ENCODE results near the gene MINDY3.
A peak's percentile ranks its signal among the peaks of the same experiment; 100 is the strongest.
"Not testable (repeated sequence)": the region's sequence is repeated elsewhere in the genome, so short reads cannot be mapped to it uniquely, and the experiment has no call there.

Gene MINDY3

DNA sequence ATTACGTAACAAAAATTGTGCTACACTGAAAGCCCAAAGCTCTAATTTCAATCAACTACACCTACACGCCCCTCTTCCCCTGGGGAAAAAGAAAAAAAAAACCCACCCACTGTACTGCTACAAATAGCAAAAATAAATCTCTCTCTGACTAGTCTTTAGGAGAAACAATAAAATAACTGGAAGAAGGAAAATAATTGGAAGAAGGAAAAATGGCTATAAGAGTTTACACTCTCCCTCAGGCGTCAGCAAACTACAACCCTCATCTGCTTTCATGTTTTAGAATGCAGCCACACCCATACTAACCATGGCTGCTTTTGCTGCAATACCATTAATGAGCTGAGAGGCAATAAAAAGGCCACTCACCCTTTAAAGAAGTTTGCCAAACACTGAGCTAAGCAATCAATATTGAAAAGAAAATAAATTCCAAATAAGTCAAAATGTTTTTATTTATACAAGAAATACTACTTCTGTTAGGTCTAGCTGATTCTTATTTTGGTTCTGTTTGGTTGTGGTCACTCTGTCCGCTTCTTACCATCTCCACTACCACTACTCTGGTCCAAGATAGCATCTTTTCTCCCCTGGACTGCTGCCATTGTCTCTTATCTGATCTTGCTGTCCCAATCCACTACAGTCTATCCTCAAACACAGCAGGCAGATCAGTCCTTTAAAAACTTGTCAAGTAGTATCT lies 3.8 kb downstream of the MINDY3 start:
- DNase-seq (ENCODE audit: low spot score), result peak; percentile 70

DNA sequence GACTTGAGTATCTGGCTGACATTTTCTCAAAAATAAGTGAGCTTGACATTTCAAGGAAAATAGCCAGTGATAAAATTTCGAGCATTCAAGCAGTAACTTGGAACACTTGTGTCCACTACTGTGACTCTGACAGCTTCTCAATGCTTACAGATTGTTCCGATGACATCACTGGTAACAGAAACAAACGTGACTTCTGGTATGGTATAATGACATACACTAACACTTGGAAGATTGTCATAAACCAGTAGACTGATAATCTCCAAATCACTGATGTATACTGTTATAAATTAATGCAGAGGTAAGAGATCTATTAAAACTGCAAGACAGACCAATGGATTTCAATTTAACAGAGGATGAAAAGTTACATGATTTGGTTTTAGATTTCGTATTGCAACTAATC lies 6.5 kb downstream of the MINDY3 start:
- no peak for DNase-seq (ENCODE audit: low spot score)

DNA sequence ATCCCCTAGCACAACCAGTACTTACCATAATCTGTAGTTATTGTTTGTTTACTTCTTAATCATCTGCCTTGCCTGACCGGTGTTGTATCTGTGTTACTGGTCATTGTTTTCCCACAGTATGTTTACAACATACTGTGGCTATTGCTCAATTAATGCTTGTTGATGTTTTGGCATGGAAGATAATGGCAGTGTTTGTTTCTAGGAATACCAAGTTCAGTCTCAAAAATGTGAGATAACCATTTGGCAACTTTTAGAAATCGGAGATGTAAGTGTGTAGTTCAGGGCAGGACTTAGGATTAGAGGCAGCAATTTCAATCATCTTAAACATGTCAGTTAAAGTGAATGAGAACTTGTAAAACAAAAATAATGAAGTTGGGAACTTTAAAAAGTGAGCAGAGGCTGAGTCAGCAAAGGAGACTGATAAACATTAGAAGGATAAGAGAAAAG lies 8.2 kb downstream of the MINDY3 start:
- DNase-seq (ENCODE audit: low spot score), result peak; percentile 47

DNA sequence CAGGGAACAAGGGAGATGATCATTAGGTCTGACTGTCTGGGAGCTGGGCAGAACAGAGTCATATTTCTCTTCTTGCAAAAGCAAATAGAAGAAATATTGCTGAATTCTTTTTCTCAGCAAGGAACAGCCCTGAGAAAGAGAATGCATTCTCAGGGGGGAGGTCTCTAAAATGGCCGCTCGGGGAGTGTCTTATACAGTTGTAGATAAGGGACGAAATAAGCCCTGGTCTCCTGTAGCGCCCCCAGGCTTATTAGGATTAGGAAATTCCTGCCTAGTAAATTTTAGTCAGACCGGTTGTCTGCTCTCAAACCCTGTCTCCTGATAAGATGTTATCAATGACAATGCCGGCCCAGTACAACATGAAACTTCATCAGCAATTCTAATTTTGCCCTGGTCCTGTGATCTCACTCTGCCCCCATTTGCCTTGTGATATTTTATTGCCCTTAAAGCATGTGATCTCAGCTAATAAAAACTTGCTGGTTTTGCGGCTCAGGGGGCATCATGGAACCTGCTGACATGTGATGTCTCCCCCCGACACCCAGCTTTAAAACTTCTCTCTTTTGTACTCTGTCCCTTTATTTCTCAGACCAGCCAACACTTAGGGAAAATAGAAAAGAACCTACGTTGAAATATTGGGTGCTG lies 9.8 kb downstream of the MINDY3 start:
- DNase-seq (ENCODE audit: low spot score), result not testable (repeated sequence)

DNA sequence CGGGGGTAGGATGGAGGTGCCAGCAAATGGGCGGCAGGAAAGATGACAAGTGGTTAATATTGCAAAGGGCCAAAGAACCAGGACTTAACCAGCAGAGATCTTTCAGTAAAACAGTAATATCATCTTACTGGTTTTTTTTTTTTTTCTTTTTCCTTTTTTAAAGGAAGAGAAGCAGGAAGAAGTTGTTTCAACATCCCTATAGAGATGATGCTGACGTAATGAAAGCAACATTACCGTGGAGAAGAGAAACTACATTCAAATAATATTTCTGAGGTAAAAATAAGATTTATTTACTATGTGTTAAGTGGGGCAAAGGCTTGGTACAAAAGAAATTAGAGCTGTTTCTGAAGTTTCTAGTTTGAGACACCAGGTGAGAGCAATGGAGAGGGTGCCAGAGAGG lies 11.0 kb downstream of the MINDY3 start:
- DNase-seq (ENCODE audit: low spot score), result no peak

DNA sequence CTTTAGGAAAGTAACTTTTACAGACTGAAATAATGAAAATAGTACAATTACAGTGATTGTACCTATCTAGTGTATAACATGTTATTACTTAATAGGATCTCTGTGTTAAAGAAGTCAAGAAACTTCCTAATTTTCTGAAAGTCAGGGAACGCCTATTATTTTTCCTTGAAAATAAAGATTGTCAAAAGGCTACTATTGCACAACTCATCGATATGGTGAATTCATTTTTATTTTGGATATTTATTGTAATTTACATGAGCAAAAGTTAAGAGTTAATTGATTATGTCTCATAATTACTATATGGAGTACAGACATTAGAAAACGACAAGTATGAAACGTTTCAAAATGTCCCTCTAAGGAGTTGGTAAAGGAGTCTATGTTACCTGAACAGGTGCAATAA lies 12.8 kb downstream of the MINDY3 start:
- no peak for DNase-seq (ENCODE audit: low spot score)

DNA sequence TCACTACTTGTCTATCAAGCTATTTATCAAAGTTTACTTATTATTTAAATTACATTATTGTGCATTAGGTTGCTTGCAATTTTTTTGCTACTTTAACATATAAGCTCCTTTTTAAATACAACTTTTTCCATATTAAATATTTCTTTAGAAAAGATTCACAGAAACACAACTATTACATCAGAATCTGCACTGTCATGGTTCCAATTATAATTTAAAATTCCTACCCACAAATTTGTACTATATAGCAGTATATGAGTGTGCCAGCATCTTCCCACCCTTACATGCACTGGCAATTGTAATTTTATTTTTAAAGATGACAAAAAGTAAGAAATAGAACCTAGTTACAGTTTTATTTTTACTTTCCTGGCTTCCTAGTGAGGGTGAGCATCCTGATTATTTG lies 15.8 kb downstream of the MINDY3 start:
- DNase-seq (ENCODE audit: low spot score), result no peak

DNA sequence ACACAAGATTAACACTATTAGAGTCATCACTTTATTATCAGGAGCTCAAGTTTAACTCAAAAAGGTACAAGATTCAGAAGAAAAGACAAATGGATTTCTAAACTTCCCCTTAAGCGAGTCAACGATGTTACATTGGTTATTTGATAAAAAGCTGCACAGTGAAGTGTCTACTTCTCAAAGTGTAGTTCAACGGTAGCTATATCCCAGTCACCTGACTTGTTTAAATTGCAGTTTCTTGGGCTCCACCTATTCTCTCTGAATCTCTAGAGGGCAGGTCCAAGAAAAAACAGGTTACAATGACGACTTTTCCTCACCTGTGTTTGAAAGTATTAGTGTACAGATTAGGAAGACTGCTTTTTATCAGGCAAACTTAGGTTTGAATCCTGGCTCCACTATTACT lies 16.6 kb downstream of the MINDY3 start:
- DNase-seq (ENCODE audit: low spot score), result peak; percentile 48

DNA sequence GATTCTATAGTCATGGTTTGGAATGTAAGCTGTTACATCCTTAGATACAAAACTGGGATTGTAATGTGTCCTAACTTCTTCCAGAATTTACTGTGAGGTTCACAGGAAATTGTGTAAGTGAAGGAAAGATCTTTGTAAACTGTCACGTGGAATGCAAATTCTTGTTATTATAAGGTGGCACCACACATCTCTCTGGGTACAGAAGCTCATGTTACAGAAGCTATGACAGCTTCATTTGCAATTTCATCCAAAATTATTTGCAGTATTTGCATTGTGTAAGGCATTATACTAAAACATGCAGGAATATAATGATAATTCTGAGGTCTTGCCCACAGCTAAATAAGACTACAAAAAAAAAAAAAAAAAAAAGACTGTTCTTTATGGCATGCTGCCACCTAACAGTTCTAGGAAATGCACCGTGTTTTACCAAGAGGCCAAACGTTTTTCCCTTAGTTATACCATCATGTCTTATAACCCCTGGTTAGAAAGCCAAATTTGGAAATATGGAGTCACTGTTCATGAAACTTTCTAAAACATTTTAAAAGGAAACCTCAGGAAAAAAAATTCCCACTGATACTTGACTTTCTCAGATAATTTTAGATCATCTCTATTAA lies 17.6 kb downstream of the MINDY3 start:
- DNase-seq (ENCODE audit: low spot score), result peak; percentile 38

DNA sequence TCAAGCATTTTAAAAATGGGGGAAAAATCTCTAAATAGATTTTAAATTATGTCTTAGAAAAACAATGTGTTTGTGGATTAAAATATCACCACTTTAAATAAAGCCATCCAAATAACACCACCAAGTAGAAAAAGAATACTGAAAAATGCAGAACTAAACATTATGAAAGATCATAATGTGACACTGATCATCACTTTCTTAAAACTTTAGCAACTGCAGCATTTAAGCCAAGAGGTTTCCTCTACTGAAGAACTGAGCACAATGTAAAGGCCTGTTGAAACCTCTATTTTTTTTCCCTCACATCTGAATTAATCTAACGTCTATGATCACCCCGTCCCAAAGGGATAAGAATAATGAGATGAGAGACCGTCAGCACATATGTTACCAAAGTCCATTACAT lies 18.6 kb downstream of the MINDY3 start:
- DNase-seq (ENCODE audit: low spot score), result no peak

DNA sequence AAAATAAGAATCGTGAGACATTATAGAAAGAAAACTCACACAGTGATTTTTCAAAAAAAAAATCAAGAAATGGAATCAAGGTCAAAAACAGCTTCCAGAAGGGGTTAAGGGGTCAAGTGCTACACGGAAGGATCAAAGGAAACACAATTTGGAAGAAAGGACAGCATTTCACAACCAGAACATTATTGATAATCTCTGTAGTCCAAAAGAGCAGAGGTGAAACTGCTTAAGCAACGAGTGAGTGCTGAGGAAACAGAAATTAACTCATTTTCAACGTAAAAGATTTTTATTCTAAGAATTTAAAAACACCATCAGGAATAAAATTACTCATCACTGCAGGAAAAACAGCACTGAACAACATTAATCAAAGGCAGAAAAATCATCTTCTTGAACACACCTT lies 23.5 kb downstream of the MINDY3 start:
- no peak for DNase-seq (ENCODE audit: low spot score)

DNA sequence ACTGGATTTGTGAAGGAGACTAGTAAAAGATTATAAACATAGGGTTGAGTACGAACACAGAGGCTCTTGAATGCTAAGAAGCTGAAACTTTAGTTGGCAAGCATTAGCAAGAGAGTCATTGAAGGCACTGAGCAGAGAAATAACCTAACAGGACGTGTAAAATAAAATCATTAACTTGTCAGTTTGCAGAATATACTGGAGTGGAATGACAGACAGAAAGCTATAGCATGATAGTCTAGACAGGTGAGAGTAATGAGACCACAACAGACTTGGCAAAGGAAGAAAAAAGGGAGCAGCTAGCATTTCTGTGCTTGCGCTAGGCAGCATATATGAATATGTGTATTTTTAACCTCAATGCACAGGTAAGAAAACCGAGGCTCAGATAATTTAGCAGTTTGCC lies 30.8 kb downstream of the MINDY3 start:
- no peak for DNase-seq (ENCODE audit: low spot score)

DNA sequence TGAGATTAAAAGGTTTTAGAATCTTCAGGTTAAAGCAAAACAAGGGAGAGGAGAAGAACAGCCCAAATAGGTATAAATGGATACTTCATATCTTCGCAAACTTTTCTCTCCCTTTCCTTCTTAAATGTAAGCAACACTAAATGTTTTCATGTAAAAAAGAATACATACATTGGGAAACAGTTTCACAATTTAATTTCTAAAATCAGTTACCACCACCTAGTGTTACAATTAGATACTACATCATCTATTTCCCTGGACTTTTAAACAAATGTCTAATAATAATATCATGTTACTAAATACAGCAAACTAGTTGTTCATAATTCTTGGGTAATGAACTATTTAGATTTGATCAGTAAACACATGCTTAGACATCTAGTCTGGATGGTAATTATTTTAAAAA lies 35.8 kb downstream of the MINDY3 start:
- DNase-seq (ENCODE audit: low spot score), result peak; percentile 46

DNA sequence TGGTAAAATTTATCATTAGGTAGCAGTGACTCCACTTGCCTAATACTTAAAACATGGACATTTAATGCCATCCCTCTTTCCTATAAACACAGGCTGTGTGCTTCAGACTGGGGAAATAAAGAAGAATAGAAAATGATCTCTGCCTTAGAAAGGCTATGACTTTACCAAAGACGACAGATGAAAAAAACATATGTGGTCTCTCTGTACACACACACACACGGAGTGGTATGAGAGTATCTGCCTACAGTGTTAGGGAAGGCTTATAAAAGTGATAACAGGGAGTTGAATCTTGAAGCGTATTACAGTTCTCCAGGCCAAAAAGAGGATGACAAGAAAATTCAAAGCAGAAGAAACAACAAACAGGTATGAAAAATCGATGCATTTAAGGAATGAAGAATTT lies 38.2 kb downstream of the MINDY3 start:
- DNase-seq (ENCODE audit: low spot score), result no peak

DNA sequence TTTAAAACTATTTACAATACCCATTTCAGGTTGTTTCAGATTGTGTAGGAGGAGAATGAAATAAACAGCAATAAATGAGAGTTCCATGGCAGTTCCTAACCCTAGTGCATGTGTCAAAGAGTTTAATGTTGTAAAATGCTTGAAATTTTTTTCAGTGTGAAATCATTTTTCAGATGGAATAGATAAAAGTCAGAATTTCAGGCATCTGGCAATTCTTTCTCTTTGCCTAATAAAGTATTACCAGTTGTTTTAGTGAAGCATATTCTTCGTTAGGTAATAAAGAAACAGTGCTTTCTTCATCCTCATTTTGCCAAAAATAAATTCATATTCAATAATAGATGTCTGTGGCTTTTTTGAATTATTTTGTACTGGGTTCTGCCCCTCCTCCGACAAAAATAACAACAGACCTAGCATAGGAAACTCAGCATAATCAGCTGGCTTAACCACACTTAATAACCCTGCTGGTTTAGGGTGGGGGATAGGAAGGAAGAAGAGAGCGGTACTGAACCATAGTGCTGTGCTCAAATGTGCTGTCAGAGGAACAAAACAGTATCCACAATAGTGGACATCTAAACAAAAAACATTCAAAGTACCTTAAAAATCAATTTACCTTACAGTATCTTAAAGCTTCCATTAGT lies 39.1 kb downstream of the MINDY3 start:
- no peak for DNase-seq (ENCODE audit: low spot score)

DNA sequence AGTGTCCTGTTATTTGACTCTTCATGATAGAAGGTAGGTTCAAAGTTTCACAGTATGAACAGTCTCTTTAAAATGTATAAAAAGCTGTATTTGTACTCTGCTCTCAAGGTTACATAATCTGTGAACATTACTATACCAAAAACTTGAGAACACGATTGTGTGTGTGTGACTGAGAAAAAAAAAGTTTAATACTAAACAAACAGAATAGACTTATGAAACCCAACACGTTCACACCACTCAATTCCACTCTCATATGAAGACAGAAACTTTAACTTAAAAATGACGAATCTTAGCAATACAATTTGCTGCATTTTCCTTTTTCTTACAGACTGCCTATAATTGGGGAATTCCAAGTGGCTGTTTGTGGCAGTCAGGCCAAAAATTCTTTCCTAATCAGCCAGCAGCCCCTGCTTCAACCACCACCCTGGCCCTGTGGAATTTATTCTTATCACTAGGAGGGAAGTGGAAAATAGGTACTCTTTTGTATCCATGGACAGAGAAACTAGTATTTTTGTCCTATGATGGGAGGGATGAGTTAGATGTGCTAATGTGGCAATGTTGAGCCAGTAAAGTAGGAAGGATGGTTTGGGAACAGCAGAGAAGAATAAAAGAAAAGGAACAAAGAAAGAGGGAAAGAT lies 42.8 kb downstream of the MINDY3 start:
- no peak for DNase-seq (ENCODE audit: low spot score)

DNA sequence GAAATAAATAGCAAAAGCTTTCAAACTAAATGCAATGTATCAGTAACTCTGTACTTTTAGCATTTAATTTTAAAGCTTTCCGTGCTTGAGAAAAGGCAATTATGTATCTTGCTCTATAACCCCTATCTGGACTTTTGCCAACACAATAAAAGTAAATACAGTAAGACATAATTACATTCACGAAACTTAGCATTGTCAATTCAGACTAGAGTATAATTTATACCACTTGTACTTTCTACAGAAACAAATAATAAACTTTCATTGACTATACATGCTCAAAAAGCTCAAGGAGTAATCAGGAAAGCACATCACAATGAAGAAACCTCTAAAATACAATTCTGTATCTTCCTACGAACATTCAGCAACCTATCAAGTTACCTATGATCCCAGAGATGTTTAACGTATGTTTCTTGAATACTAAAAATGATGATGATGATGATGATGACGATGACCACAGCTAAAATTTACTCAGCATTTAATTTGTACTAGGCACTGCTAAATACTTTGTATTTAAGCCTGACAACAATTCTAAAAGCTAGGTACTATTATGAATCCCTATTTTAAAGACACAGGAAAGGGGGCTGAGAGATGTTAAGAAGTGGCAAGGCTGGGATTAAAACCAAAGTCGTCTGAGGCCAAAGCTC lies 44.9 kb downstream of the MINDY3 start:
- no peak for DNase-seq (ENCODE audit: low spot score)

DNA sequence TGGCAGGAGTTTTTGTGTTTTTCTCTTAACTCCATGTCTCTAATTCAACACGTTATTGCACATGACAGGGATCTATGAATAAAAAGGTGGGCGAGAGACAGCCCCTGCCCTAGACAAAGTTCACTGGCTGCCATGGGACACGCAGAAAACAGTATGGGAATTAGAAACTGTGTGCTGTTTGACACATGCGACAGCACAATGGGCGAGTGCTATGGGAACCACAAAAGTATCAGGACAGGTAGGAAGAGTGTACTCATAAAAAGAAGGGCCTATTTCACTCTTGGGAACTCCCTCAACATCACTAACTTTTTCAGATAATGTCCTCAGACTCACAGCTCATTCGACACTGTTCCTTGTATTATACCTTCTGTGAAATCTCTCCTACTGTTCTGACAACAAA lies 45.7 kb downstream of the MINDY3 start:
- DNase-seq (ENCODE audit: low spot score), result no peak

DNA sequence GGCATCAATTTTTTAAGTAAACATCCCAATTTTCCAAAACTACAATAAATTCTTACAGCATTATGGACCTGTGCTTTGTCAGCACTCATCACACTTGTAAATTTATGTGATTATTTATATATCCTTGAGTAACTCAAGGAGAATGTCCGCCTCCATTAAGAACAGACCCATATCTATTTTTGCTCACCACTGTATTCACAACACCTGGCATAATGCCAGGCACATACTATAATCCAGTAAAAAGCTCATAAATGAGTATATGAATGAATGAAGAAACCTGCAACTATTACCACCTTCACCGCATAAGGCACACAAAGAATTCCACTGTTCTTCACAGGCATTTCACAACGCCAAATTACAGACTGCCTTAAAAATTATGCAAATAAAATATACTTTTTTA lies 46.9 kb downstream of the MINDY3 start:
- DNase-seq (ENCODE audit: low spot score), result peak; percentile 50

DNA sequence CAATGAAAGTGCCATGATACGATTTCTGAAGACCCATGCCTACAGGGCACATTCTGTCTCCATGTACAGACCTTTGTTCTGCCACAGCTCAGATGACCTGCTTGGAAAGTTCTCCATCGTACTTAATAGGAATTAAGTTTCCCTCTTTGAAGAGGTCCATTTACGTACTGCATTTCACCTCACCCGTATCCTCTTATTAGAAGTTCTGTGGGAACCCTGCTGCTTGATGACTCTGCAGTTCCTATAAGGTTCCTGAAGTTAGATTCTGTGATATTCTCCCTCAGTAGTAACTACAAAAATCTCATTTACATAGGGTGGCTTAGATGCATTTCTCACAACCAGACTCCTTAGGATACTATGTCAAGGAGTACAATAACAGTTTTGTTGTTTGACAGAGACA lies 50.9 kb downstream of the MINDY3 start:
- no peak for DNase-seq (ENCODE audit: low spot score)

DNA sequence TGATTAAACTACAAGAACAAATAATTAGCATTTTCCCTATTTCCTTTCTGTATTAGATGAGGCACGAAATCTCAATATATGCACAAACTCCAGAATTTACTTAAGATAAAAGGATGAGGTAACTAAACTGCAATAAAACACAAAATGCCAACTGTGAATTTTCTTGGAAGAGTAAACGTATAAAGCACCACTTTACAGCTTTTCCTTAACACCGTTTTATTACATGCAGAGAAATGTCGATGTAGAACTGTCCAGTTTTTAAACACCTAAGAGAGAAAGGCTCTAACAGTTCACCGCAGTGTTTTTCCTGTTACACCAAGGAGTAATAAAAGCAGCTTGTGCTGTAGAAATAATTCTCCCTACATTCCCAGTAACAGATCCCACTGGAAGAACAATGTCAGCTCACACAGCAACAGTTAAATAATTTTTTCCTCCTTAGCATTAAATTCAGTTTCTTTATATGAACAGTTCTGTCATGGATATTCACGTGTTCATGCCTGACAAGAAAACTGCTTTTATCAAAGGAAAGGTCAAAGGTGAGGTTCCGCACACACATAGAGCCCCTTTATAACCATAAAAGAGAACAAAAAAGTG lies 52.0 kb downstream of the MINDY3 start:
- DNase-seq (ENCODE audit: low spot score), result no peak
